ENCODE data around the gene OCA2. TPM values are rescaled to one million over a fixed set of nuclear protein-coding genes. Genes with fewer than 3 reads are reported as not detected.

OCA2 gene
- total and polyA plus RNA-seq, 2 of the 13 experiments (the other 11 are each of a cell fraction or from before 2014, with no cell fraction given), result 0.02 to 0.05 TPM

GRCh38 chr15:27752691-27753090 is 346.4 kb downstream of the OCA2 start:
- no peaks in the 10 kb centered on the region for H3K36me3 ChIP-seq (replicated peaks in 1 of 2; ENCODE audit: control insufficient read depth in 1 of 2, insufficient read depth in 2 of 2, low read length in 2 of 2)
- H3K9me3 ChIP-seq (ENCODE audit: low read length), result no peaks in the 10 kb centered on the region
- H3K27ac ChIP-seq (ENCODE audit: extremely low read length, insufficient read depth, low read length), result no peak overlapping the region
- no peak overlapping the region for H3K4me3 ChIP-seq (replicated peaks in 1 of 3; ENCODE audit: insufficient read depth in 1 of 3, low read depth in 2 of 3, low read length in 3 of 3)
- CTCF ChIA-PET (ENCODE audit: low intra/inter-chr PET ratio, low total read pairs), result no interaction called here
- H2AFZ ChIP-seq (ENCODE audit: low read length), result no peak overlapping the region
- DNase-seq (ENCODE audit: low spot score) (no peak), ATAC-seq (no peak), FAIRE-seq (no peak)
- BruUV-seq (replicated peaks), result no TSS peak
- peaks cover 1 to 8% of the 10 kb centered on the region in 2 experiments; a peak in 2 of 5 replicates for H3K27me3 ChIP-seq (ENCODE audit: control insufficient read depth in 1 of 2, insufficient read depth in 2 of 2, low read length in 2 of 2)
- no peaks in the 10 kb centered on the region for H4K20me1 ChIP-seq (ENCODE audit: insufficient read depth, low read length)
- no peak for TF ChIP-seq NPAS2 (CRISPR knock-in tag; IDR thresholded peaks at IDR 0.05; ENCODE audit: borderline replicate concordance)
- TF ChIP-seq PRPF4 (IDR thresholded peaks at IDR 0.05; ENCODE audit: low read depth, low read length, poor library complexity, severe bottlenecking), result no peak
- TF ChIP-seq RFX3 (CRISPR knock-in tag; IDR thresholded peaks at IDR 0.05), result no peak
- TF ChIP-seq U2AF2 (IDR thresholded peaks at IDR 0.05; ENCODE audit: low read depth, low read length), result no peak
- no peak for TF ChIP-seq SUZ12 (IDR thresholded peaks at IDR 0.05; ENCODE audit: low read depth, low read length)
- TF ChIP-seq ZNF777 (CRISPR knock-in tag; IDR thresholded peaks at IDR 0.05), result no peak
- no peak for TF ChIP-seq ZNF598 (CRISPR knock-in tag; IDR thresholded peaks at IDR 0.05; ENCODE audit: borderline replicate concordance)
- TF ChIP-seq ZNF20 (CRISPR knock-in tag; IDR thresholded peaks at IDR 0.05), result no peak
- TF ChIP-seq MED13 (CRISPR knock-in tag; IDR thresholded peaks at IDR 0.05), result no peak
- TF ChIP-seq ZBTB3 (CRISPR knock-in tag; IDR thresholded peaks at IDR 0.05; ENCODE audit: borderline replicate concordance, low read depth), result no peak
- TF ChIP-seq TOE1 (CRISPR knock-in tag; IDR thresholded peaks at IDR 0.05), result no peak
- no peak for TF ChIP-seq LBX2 (CRISPR knock-in tag; IDR thresholded peaks at IDR 0.05; ENCODE audit: borderline replicate concordance)
- TF ChIP-seq, protein P1, sequence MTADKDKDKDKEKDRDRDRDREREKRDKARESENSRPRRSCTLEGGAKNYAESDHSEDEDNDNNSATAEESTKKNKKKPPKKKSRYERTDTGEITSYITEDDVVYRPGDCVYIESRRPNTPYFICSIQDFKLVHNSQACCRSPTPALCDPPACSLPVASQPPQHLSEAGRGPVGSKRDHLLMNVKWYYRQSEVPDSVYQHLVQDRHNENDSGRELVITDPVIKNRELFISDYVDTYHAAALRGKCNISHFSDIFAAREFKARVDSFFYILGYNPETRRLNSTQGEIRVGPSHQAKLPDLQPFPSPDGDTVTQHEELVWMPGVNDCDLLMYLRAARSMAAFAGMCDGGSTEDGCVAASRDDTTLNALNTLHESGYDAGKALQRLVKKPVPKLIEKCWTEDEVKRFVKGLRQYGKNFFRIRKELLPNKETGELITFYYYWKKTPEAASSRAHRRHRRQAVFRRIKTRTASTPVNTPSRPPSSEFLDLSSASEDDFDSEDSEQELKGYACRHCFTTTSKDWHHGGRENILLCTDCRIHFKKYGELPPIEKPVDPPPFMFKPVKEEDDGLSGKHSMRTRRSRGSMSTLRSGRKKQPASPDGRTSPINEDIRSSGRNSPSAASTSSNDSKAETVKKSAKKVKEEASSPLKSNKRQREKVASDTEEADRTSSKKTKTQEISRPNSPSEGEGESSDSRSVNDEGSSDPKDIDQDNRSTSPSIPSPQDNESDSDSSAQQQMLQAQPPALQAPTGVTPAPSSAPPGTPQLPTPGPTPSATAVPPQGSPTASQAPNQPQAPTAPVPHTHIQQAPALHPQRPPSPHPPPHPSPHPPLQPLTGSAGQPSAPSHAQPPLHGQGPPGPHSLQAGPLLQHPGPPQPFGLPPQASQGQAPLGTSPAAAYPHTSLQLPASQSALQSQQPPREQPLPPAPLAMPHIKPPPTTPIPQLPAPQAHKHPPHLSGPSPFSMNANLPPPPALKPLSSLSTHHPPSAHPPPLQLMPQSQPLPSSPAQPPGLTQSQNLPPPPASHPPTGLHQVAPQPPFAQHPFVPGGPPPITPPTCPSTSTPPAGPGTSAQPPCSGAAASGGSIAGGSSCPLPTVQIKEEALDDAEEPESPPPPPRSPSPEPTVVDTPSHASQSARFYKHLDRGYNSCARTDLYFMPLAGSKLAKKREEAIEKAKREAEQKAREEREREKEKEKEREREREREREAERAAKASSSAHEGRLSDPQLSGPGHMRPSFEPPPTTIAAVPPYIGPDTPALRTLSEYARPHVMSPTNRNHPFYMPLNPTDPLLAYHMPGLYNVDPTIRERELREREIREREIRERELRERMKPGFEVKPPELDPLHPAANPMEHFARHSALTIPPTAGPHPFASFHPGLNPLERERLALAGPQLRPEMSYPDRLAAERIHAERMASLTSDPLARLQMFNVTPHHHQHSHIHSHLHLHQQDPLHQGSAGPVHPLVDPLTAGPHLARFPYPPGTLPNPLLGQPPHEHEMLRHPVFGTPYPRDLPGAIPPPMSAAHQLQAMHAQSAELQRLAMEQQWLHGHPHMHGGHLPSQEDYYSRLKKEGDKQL (CRISPR knock-in tag; IDR thresholded peaks at IDR 0.05; ENCODE audit: low read depth), result no peak
- TF ChIP-seq CBX1 (IDR thresholded peaks at IDR 0.05; ENCODE audit: low read depth), result no peak
- no peak for TF ChIP-seq MYC (CRISPR knock-in tag; IDR thresholded peaks at IDR 0.05; ENCODE audit: borderline replicate concordance)
- TF ChIP-seq RBFOX2 (IDR thresholded peaks at IDR 0.05; ENCODE audit: low read depth, low read length), result no peak
- TF ChIP-seq TRIM24 (CRISPR knock-in tag; IDR thresholded peaks at IDR 0.05), result no peak
- H3K79me2 ChIP-seq (ENCODE audit: insufficient read depth, low read length), result no peaks in the 10 kb centered on the region
- POLR2A ChIA-PET, result no interaction called here
- WGBS (ENCODE audit: low lambda C conversion rate), result 0% methylated on average over 1 of the region's 4 CpGs
- intact Hi-C loops (cut with micrococcal nuclease; ENCODE audit: unreplicated experiment) (no loop called here), in situ Hi-C loops (cut with HindIII; ENCODE audit: extremely low pct_ligation_motif_present, low pct_unique_long_range_greater_than_20kb) (no loop called here)
- no peak overlapping the region for H3K4me2 ChIP-seq (ENCODE audit: low read depth, low read length)
- no peak overlapping the region for H3K9ac ChIP-seq (ENCODE audit: insufficient read depth, low read depth, low read length)
- no peaks in the 10 kb centered on the region for H3K4me1 ChIP-seq (ENCODE audit: insufficient read depth, low read length)

All from HepG2 (cell line).